GM19438 (cell line): Measurements from ENCODE around the gene NPIPA5.
"Not testable (repeated sequence)": the region's sequence is repeated elsewhere in the genome, so short reads cannot be mapped to it uniquely, and the experiment has no call there.

Experiments used
- ATAC-seq: cut with Tn5 transposase; IDR thresholded peaks from one replicate; pipeline ENCODE4 v1.9.1; 2021; ENCODE audit warnings: low read depth; ENCODE audit not compliant: unreplicated experiment

The NPIPA5 gene

GRCh38 chr16:15393025-15393424 is 14.9 kb upstream of the NPIPA5 start:
- not testable (repeated sequence) for ATAC-seq

DNA sequence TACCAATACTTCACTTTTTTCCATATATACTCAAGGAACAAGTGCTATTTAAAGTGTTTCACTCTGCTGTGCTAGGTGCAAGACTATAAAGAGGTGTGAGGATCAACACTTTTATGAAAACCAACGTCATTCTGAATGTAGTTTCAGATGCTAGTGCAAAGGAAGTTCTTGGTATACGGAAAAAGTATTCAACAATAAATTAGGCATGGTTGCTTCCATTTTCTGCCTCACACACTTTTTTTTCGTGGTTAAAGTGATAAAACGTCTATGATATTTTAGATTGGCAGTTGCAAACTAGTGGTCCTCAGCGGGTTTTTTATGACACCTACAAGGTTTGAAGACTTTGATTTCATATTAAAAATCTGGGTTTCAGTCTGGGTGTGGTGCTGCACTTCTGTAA is 11.8 kb upstream of the NPIPA5 start:
- ATAC-seq: not testable (repeated sequence)

DNA sequence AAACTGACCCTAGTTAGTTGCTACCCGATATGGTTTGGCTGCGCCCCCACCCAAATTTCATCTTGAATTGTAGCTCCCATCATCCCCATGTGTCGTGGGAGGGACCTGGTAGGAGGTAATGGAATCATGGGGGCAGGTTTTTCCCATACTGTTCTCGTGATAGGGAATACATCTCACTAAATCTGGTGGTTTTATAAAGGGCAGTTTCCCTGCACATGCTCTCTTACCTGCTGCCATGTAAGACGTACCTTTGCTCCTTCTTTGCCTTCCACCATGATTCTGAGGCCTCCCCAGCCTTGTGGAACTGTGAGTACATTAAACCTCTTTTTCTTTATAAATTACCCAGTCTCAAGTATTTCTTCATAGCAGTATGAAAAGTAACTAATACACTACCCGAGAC is 10.0 kb upstream of the NPIPA5 start:
- ATAC-seq: not testable (repeated sequence)

DNA sequence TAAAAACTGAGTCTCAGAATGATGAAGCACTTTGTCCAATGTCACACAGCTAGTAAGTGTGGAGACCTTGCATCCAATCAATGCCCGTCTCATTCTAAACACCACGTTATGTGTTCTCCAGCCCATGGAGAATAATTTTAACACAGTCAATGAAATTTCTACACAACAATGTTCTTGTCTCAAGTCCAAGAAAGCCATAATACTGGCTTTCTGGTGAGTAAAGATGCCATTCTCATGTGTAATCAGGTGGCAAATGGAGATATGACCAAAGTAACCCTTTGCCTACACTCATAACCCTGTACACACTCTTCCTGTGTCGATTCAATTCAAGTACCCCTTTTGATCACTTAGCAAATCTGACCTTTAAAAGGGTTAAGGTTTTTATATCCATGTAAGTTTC is 4.7 kb upstream of the NPIPA5 start:
- not testable (repeated sequence) for ATAC-seq

GRCh38 chr16:15357495-15357894 is 20.6 kb downstream of the NPIPA5 start:
- not testable (repeated sequence) for ATAC-seq

DNA sequence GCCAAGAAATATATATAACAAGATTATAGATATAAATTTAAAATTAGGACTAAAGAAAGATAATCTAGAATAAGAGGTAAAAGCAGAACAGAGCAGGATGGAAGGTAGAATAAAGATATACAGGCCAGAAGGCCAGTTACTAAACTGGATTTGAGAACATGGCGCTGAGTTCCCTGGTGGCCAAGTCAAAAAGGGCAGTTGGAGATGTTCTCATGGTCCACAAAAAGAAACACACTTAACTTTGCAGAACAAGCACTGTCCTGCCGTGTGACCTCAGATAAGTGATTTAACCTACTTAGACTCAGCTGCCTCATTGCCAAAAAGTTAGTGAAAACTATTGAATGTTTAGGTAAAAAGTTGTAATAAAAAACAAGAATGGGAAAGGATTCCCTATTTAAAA is 23.2 kb downstream of the NPIPA5 start:
- ATAC-seq: not testable (repeated sequence)

- ATAC-seq: not testable (repeated sequence)
These were observed 25.2 kb downstream of the NPIPA5 start for GRCh38 chr16:15352852-15353251.

GRCh38 chr16:15351745-15352144 is 26.3 kb downstream of the NPIPA5 start:
- ATAC-seq: not testable (repeated sequence)

GRCh38 chr16:15351251-15351650 is 26.8 kb downstream of the NPIPA5 start:
- not testable (repeated sequence) for ATAC-seq

DNA sequence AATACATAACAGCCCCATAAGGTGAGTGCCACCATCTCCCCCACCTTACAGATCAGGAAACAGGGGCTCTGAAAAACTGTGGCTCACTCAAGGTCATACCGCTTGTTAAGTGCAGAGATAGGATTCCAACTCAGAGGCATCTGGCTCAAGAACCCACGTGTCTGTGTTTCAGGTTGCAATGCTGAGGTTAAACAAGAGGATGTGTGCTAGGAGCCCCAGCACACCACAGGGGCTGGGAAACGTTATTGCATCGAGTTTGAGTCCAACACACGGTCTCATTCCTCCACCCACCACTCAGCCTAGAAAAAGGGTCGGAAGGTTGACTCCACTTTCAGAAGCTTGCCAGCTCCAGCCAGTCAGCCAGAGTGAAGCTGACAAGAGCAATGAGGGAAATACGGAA is 29.4 kb downstream of the NPIPA5 start:
- ATAC-seq: not testable (repeated sequence)

GRCh38 chr16:15342337-15342736 is 35.8 kb downstream of the NPIPA5 start:
- not testable (repeated sequence) for ATAC-seq

- not testable (repeated sequence) for ATAC-seq
These were observed 39.1 kb downstream of the NPIPA5 start for GRCh38 chr16:15338986-15339385.

DNA sequence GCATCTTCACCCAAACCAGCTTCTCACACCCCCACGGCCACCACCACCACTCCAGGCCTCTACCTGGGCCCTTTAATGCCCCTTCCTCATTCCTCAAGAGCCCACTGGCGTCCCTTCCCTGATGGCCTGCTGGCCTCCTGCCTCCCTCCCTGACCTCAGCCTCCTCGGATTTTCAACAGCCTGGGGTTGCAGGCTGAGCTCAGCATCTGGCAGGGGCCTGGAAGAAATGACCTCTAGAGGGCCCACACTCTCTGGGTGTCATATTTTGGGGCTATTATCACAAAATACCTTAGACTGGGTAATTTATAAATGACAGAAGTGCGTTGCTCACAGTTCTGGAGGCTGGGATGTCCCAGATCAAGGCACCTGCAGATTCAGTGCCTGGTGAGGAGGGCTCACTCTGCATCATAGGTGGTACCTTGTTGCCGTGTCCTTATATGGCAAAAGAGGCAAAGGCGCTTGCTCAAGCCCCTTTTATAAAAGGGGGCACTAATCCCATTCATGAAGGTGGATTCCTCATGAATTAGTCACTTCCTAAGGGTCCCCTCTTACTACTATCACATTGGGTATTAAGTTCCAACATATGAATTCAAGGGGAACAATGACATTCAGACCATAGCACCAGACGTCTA is 40.0 kb downstream of the NPIPA5 start:
- not testable (repeated sequence) for ATAC-seq

- ATAC-seq: not testable (repeated sequence)
These were observed 42.5 kb downstream of the NPIPA5 start for GRCh38 chr16:15335609-15336008.

- not testable (repeated sequence) for ATAC-seq
These were observed 44.1 kb downstream of the NPIPA5 start for GRCh38 chr16:15333969-15334368.

DNA sequence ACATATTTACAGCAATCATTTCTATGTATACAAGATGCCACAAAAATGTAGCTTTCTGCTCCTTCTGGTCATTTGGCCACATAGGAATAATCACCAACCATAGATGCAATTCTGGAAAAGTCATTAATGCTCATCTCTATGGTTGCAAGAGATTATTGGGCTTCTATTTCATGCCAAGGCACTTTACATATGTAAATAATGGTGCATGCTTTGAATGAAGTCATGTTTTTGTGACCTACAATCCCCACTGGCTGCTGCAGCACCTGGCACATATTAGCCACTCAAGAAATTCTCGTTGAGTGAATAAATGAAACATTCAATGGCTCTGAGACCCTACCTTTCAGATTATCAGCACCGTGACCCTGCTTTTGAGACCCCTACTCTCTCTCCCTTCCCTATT is 47.1 kb downstream of the NPIPA5 start:
- not testable (repeated sequence) for ATAC-seq

- not testable (repeated sequence) for ATAC-seq
These were observed 53.1 kb downstream of the NPIPA5 start for GRCh38 chr16:15324954-15325353.

DNA sequence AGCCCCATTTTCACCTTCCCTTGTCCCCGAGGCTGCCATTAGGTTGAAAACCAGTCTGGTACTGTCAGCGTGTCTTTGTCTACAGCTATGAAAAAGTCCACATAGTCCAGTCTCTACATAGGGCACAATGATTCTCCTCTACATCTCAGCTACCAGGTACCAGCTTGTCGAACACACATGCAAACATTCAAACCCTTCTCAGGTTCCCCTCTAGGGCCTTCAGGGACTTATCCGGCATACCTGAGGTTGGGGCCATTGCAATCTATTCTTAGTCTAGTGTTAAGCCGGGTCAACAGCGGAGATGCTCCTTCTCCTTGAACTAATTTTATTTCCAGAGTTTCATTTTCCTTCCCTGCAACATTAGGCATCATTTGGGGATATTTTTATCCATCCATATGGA is 54.7 kb downstream of the NPIPA5 start:
- ATAC-seq: not testable (repeated sequence)

DNA sequence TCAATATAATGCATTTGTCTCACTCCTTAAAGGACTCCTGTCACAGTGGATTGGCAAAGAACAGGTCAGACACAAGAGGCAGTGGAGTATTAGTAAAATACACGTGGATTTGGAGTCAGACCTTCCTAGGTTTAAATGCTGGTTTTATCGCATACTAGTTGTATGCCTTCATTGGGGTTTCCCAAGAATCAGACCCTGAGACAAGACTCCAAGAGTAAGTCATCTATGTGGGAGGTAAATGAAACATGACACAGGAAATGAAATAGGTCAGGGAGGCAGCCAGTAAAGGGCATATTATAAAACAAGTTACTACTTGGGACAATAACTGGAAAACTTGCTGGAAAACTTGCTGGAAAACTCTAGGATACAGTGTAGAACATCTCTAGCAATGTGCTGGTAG is 56.9 kb downstream of the NPIPA5 start:
- not testable (repeated sequence) for ATAC-seq

GRCh38 chr16:15314562-15314961 is 63.5 kb downstream of the NPIPA5 start:
- ATAC-seq: not testable (repeated sequence)
